Measurements from ENCODE around the gene UCK1. TPM values are rescaled to one million over a fixed set of nuclear protein-coding genes. Genes with fewer than 3 reads are reported as not detected.
A peak's percentile ranks its signal among the peaks of the same experiment; 100 is the strongest.

The UCK1 gene
- total RNA-seq = 7.3 TPM
- 39.1 TPM for polyA plus RNA-seq

GRCh38 chr9:131530920-131531832 is at the start of gene UCK1:
Gene UCK1 (minus strand): TSS chr9:131531263. CDS start chr9:131531174, 89 bp downstream.
- peak within 1 kb of the TSS; percentile 69 for H3K27ac ChIP-seq (ENCODE audit: low read depth)
- WGBS = 5% methylated on average over 103 of the region's 103 CpGs
- peaks cover 3% of the 10 kb centered on the region for H3K36me3 ChIP-seq (ENCODE audit: insufficient read depth)
- peak within 1 kb of the TSS; percentile 97 for H3K4me3 ChIP-seq (ENCODE audit: low read depth, low read length)
- no peaks in the 10 kb centered on the region for H3K4me1 ChIP-seq (ENCODE audit: insufficient read depth)
- no peak for DNase-seq (ENCODE audit: extremely low spot score)

GRCh38 chr9:131580358-131580757 is 49.3 kb upstream of the UCK1 start:
- no peak overlapping the region for H3K27ac ChIP-seq (ENCODE audit: low read depth)
- H3K36me3 ChIP-seq (ENCODE audit: insufficient read depth) = peaks cover 8% of the 10 kb centered on the region
- H3K4me3 ChIP-seq (ENCODE audit: low read depth, low read length) = no peak overlapping the region
- H3K4me1 ChIP-seq (ENCODE audit: insufficient read depth) = no peaks in the 10 kb centered on the region
- WGBS = 97% methylated on average over 9 of the region's 9 CpGs
- DNase-seq (ENCODE audit: extremely low spot score) = no peak

GRCh38 chr9:131579789-131580211 is 48.7 kb upstream of the UCK1 start:
- Histone ChIP-seq H3K27ac (ENCODE audit: low read depth) (no peak overlapping the region), H3K36me3 (ENCODE audit: insufficient read depth) (peaks cover 8% of the 10 kb centered on the region), H3K4me1 (ENCODE audit: insufficient read depth) (no peaks in the 10 kb centered on the region), H3K4me3 (ENCODE audit: low read depth, low read length) (no peak overlapping the region)
- no peak for DNase-seq (ENCODE audit: extremely low spot score)
- 84% methylated on average over 8 of the region's 8 CpGs for WGBS

- Histone ChIP-seq H3K4me3 (ENCODE audit: low read depth, low read length) (no peak overlapping the region), H3K27ac (ENCODE audit: low read depth) (no peak overlapping the region), H3K4me1 (ENCODE audit: insufficient read depth) (no peaks in the 10 kb centered on the region), H3K36me3 (ENCODE audit: insufficient read depth) (peaks cover 5% of the 10 kb centered on the region)
- no peak for DNase-seq (ENCODE audit: extremely low spot score)
- WGBS = 79% methylated on average over 26 of the region's 26 CpGs
Observed at GRCh38 chr9:131578731-131579504, 47.9 kb upstream of the UCK1 start.

- DNase-seq (ENCODE audit: extremely low spot score) = no peak
- WGBS = 90% methylated on average over 13 of the region's 13 CpGs
- peaks cover 3% of the 10 kb centered on the region for H3K36me3 ChIP-seq (ENCODE audit: insufficient read depth)
- no peak overlapping the region for H3K4me3 ChIP-seq (ENCODE audit: low read depth, low read length)
- no peaks in the 10 kb centered on the region for H3K4me1 ChIP-seq (ENCODE audit: insufficient read depth)
- H3K27ac ChIP-seq (ENCODE audit: low read depth) = no peak overlapping the region
Observed at GRCh38 chr9:131578021-131578420, 47.0 kb upstream of the UCK1 start.

GRCh38 chr9:131577005-131578000 is 46.2 kb upstream of the UCK1 start:
- WGBS = 85% methylated on average over 25 of the region's 25 CpGs
- no peaks in the 10 kb centered on the region for H3K4me1 ChIP-seq (ENCODE audit: insufficient read depth)
- peaks cover 3% of the 10 kb centered on the region for H3K36me3 ChIP-seq (ENCODE audit: insufficient read depth)
- DNase-seq (ENCODE audit: extremely low spot score) = no peak
- no peak overlapping the region for H3K27ac ChIP-seq (ENCODE audit: low read depth)
- no peak overlapping the region for H3K4me3 ChIP-seq (ENCODE audit: low read depth, low read length)

GRCh38 chr9:131575946-131576853 is 45.1 kb upstream of the UCK1 start:
- peaks cover 3% of the 10 kb centered on the region for H3K36me3 ChIP-seq (ENCODE audit: insufficient read depth)
- 91% methylated on average over 23 of the region's 23 CpGs for WGBS
- no peaks in the 10 kb centered on the region for H3K4me1 ChIP-seq (ENCODE audit: insufficient read depth)
- H3K4me3 ChIP-seq (ENCODE audit: low read depth, low read length) = no peak overlapping the region
- H3K27ac ChIP-seq (ENCODE audit: low read depth) = no peak overlapping the region
- DNase-seq (ENCODE audit: extremely low spot score) = no peak

- 91% methylated on average over 17 of the region's 17 CpGs for WGBS
- Histone ChIP-seq H3K36me3 (ENCODE audit: insufficient read depth) (peaks cover 3% of the 10 kb centered on the region), H3K4me3 (ENCODE audit: low read depth, low read length) (no peak overlapping the region), H3K27ac (ENCODE audit: low read depth) (no peak overlapping the region), H3K4me1 (ENCODE audit: insufficient read depth) (no peaks in the 10 kb centered on the region)
- DNase-seq (ENCODE audit: extremely low spot score) = no peak
Observed at GRCh38 chr9:131574730-131575640, 43.9 kb upstream of the UCK1 start.

- Histone ChIP-seq H3K4me1 (ENCODE audit: insufficient read depth) (no peaks in the 10 kb centered on the region), H3K27ac (ENCODE audit: low read depth) (no peak overlapping the region), H3K4me3 (ENCODE audit: low read depth, low read length) (no peak overlapping the region), H3K36me3 (ENCODE audit: insufficient read depth) (no peaks in the 10 kb centered on the region)
- DNase-seq (ENCODE audit: extremely low spot score) = no peak
- 96% methylated on average over 8 of the region's 8 CpGs for WGBS
Observed at GRCh38 chr9:131567910-131568309, 36.8 kb upstream of the UCK1 start.

GRCh38 chr9:131566158-131566557 is 35.1 kb upstream of the UCK1 start:
- Histone ChIP-seq H3K4me1 (ENCODE audit: insufficient read depth) (no peaks in the 10 kb centered on the region), H3K4me3 (ENCODE audit: low read depth, low read length) (no peak overlapping the region), H3K27ac (ENCODE audit: low read depth) (no peak overlapping the region), H3K36me3 (ENCODE audit: insufficient read depth) (no peaks in the 10 kb centered on the region)
- DNase-seq (ENCODE audit: extremely low spot score) = no peak
- WGBS = 96% methylated on average over 3 of the region's 3 CpGs

- DNase-seq (ENCODE audit: extremely low spot score) = no peak
- WGBS = 93% methylated on average over 5 of the region's 5 CpGs
- no peaks in the 10 kb centered on the region for H3K36me3 ChIP-seq (ENCODE audit: insufficient read depth)
- no peak overlapping the region for H3K4me3 ChIP-seq (ENCODE audit: low read depth, low read length)
- no peak overlapping the region for H3K27ac ChIP-seq (ENCODE audit: low read depth)
- H3K4me1 ChIP-seq (ENCODE audit: insufficient read depth) = no peaks in the 10 kb centered on the region
Observed at GRCh38 chr9:131565369-131565768, 34.3 kb upstream of the UCK1 start.

All from urinary bladder (tissue), 4 donors.